GM18907 (cell line): Measurements from ENCODE around the gene XDH.
A peak's percentile ranks its signal among the peaks of the same experiment; 100 is the strongest.

Experiments used
- ATAC-seq: cut with Tn5 transposase; IDR thresholded peaks from one replicate; pipeline ENCODE4 v1.9.1; 2021; ENCODE audit warnings: mild to moderate bottlenecking, moderate library complexity; ENCODE audit not compliant: unreplicated experiment

The XDH gene

GRCh38 chr2:31333046-31333445, 81.5 kb downstream of the XDH start:
- ATAC-seq: no peak

- ATAC-seq: no peak
Measured at GRCh38 chr2:31332521-31332920, 82.0 kb downstream of the XDH start.

GRCh38 chr2:31331156-31331555, 83.4 kb downstream of the XDH start:
- no peak for ATAC-seq

GRCh38 chr2:31329081-31329625, 85.4 kb downstream of the XDH start:
- ATAC-seq: no peak

- ATAC-seq: no peak
Measured at GRCh38 chr2:31328026-31328425, 86.5 kb downstream of the XDH start.

- ATAC-seq: no peak
Measured at GRCh38 chr2:31327505-31327904, 87.0 kb downstream of the XDH start.

GRCh38 chr2:31324016-31324633, 90.4 kb downstream of the XDH start:
- peak; percentile 83 for ATAC-seq

GRCh38 chr2:31322371-31322770, 92.2 kb downstream of the XDH start:
- no peak for ATAC-seq

- ATAC-seq: peak; percentile 47
Measured at GRCh38 chr2:31319406-31320175, 95.0 kb downstream of the XDH start.

GRCh38 chr2:31318361-31319336, 95.9 kb downstream of the XDH start:
- peak; percentile 78 for ATAC-seq

- no peak for ATAC-seq
Measured at GRCh38 chr2:31317396-31317795, 97.1 kb downstream of the XDH start.

GRCh38 chr2:31314761-31315160, 99.8 kb downstream of the XDH start:
- ATAC-seq: no peak

GRCh38 chr2:31312898-31313297, 101.6 kb downstream of the XDH start:
- ATAC-seq: no peak

- no peak for ATAC-seq
Measured at GRCh38 chr2:31304816-31305215, 109.7 kb downstream of the XDH start.

GRCh38 chr2:31302940-31303563, 111.5 kb downstream of the XDH start:
- no peak for ATAC-seq

GRCh38 chr2:31300309-31300708, 114.2 kb downstream of the XDH start:
- no peak for ATAC-seq

GRCh38 chr2:31299547-31299946, 115.0 kb downstream of the XDH start:
- ATAC-seq: no peak

GRCh38 chr2:31297751-31298150, 116.8 kb downstream of the XDH start:
- ATAC-seq: no peak

GRCh38 chr2:31296641-31297287, 117.8 kb downstream of the XDH start:
- no peak for ATAC-seq

- ATAC-seq: no peak
Measured at GRCh38 chr2:31294196-31294595, 120.3 kb downstream of the XDH start.
